Neural progenitor cell (in vitro differentiated cells): Measurements from ENCODE around the gene GFY.

ENCODE experiments used
- EZH2 ChIP-seq: fragments of 200-600 bp; sonication (generic); IDR thresholded peaks from 2 replicates; pipeline ENCODE4 v1.6.1; 2017; ENCODE audit warnings: antibody characterized with exemption, mild to moderate bottlenecking, moderate library complexity
- TF ChIP-seq, protein P1 (sequence below): fragments of 200-600 bp; sonication (generic); IDR thresholded peaks from 2 replicates; pipeline ENCODE4 v1.5.1; 2017; ENCODE audit warnings: antibody characterized with exemption, mild to moderate bottlenecking

DNA sequence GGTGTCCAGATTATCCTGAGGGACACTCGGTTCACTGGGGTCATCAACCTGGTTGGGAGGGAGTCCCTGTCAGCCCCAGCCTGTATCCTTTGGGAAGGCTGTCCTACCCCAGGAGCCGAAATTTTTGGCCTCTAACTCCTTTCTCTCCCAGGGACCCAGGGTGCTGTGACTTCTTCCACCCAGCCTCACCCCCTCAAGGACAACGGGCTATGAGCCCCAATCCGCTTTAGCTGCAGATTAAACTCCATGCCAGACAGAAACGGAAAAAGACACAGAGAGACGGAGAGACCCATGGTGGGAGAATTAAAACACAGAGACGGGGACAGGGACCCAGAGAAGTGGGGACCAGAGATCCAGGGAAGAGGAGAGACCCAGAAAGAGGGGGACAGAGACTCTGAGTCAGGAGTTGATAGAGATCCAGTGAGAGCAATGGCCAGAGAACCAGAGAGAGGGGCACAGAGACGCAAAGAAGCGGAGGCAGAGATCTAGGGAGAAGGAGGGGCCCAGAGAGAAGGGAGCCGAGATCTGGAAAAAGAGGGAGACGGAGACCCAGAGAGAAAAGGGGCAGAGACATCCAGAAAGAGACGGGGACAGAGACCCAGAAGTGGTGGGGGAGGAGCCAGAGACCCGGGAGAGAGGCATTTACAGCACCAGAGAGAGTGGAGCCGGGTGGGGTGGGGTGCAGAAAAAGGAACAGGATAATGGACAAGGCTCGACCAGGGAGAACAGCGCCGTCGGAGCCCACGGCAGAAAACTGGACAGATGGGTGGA, 15.4 kb downstream of the GFY start:
- TF ChIP-seq, protein P1, sequence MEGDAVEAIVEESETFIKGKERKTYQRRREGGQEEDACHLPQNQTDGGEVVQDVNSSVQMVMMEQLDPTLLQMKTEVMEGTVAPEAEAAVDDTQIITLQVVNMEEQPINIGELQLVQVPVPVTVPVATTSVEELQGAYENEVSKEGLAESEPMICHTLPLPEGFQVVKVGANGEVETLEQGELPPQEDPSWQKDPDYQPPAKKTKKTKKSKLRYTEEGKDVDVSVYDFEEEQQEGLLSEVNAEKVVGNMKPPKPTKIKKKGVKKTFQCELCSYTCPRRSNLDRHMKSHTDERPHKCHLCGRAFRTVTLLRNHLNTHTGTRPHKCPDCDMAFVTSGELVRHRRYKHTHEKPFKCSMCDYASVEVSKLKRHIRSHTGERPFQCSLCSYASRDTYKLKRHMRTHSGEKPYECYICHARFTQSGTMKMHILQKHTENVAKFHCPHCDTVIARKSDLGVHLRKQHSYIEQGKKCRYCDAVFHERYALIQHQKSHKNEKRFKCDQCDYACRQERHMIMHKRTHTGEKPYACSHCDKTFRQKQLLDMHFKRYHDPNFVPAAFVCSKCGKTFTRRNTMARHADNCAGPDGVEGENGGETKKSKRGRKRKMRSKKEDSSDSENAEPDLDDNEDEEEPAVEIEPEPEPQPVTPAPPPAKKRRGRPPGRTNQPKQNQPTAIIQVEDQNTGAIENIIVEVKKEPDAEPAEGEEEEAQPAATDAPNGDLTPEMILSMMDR = no peak
- TF ChIP-seq EZH2 = peak; percentile 54
